DOHH2 (cell line): ENCODE results near the gene RIN3.

Experiments
- EZH2phosphoT487 ChIP-seq: fragments of 200-600 bp; sonication (generic); IDR thresholded peaks from 2 replicates; pipeline ENCODE4 v1.6.1; 2017; ENCODE audit warnings: borderline replicate concordance, mild to moderate bottlenecking, antibody characterized with exemption, low read length, moderate library complexity, mixed read lengths
- TF ChIP-seq, protein P1 (sequence below): fragments of 200-600 bp; sonication (generic); IDR thresholded peaks from one replicate; pipeline ENCODE4 v1.5.1; 2014; ENCODE audit warnings: antibody characterized with exemption, mild to moderate bottlenecking, low read depth, low read length; ENCODE audit not compliant: poor library complexity, severe bottlenecking

- TF ChIP-seq, protein P1, sequence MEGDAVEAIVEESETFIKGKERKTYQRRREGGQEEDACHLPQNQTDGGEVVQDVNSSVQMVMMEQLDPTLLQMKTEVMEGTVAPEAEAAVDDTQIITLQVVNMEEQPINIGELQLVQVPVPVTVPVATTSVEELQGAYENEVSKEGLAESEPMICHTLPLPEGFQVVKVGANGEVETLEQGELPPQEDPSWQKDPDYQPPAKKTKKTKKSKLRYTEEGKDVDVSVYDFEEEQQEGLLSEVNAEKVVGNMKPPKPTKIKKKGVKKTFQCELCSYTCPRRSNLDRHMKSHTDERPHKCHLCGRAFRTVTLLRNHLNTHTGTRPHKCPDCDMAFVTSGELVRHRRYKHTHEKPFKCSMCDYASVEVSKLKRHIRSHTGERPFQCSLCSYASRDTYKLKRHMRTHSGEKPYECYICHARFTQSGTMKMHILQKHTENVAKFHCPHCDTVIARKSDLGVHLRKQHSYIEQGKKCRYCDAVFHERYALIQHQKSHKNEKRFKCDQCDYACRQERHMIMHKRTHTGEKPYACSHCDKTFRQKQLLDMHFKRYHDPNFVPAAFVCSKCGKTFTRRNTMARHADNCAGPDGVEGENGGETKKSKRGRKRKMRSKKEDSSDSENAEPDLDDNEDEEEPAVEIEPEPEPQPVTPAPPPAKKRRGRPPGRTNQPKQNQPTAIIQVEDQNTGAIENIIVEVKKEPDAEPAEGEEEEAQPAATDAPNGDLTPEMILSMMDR, result no peak
- TF ChIP-seq EZH2phosphoT487, result no peak
Observed at GRCh38 chr14:92466059-92466458, 47.5 kb upstream of the RIN3 start.
